ENCODE measurements around the gene ENTREP3. TPM values are rescaled to one million over a fixed set of nuclear protein-coding genes. Genes with fewer than 3 reads are reported as not detected.

Gene ENTREP3
- total and polyA plus RNA-seq, 5 donors, result 9.4 to 22.3 (median 14.6) TPM

Other genes with a start within 250 kb of the ENTREP3 start
- under 1 TPM in 3 of 4 donors, not detected in 1; 0.25 to 0.33 (median 0.32) TPM for gene DCST2, start 221.7 kb downstream of the ENTREP3 start, total RNA-seq
- gene DCST2, start 221.7 kb downstream of the ENTREP3 start, polyA plus RNA-seq, result 0.23 TPM
- not detected for gene DCST1, start 221.7 kb downstream of the ENTREP3 start, total RNA-seq
- gene DCST1, start 221.7 kb downstream of the ENTREP3 start, polyA plus RNA-seq, result not detected
- 100 to 1,000 TPM in 1 of 4 donors, 10 to 100 TPM in 3; 51.2 to 106 (median 63.6) TPM for gene ADAM15, start 204.2 kb downstream of the ENTREP3 start, total RNA-seq
- 68.4 TPM for gene ADAM15, start 204.2 kb downstream of the ENTREP3 start, polyA plus RNA-seq
- 1 to 10 TPM; 3.3 to 4.2 (median 3.7) TPM for gene EFNA4, start 191.7 kb downstream of the ENTREP3 start, total RNA-seq
- gene EFNA4, start 191.7 kb downstream of the ENTREP3 start, polyA plus RNA-seq, result 3.0 TPM
- 1 to 10 TPM in 3 of 4 donors, under 1 TPM in 1; 0.78 to 1.9 (median 1.2) TPM for gene EFNA3, start 176.6 kb downstream of the ENTREP3 start, total RNA-seq
- 1.1 TPM for gene EFNA3, start 176.6 kb downstream of the ENTREP3 start, polyA plus RNA-seq
- gene EFNA1, start 127.6 kb downstream of the ENTREP3 start, total RNA-seq, result 10 to 100 TPM; 25.4 to 41.4 (median 36.4) TPM
- 28.8 TPM for gene EFNA1, start 127.6 kb downstream of the ENTREP3 start, polyA plus RNA-seq
- gene SLC50A1, start 119.6 kb downstream of the ENTREP3 start, total RNA-seq, result 10 to 100 TPM in 2 of 4 donors, 1 to 10 TPM in 2; 8.1 to 10.1 (median 9.3) TPM
- gene SLC50A1, start 119.6 kb downstream of the ENTREP3 start, polyA plus RNA-seq, result 13.6 TPM
- gene DPM3, start 115.0 kb downstream of the ENTREP3 start, total RNA-seq, result 10 to 100 TPM; 71.2 to 81.6 (median 74.6) TPM
- gene DPM3, start 115.0 kb downstream of the ENTREP3 start, polyA plus RNA-seq, result 186 TPM
- gene KRTCAP2, start 82.2 kb downstream of the ENTREP3 start, total RNA-seq, result 100 to 1,000 TPM; 122 to 150 (median 130) TPM
- 217 TPM for gene KRTCAP2, start 82.2 kb downstream of the ENTREP3 start, polyA plus RNA-seq
- gene TRIM46, start 81.6 kb downstream of the ENTREP3 start, total RNA-seq, result under 1 TPM; 0.17 to 0.37 (median 0.26) TPM
- 0.18 TPM for gene TRIM46, start 81.6 kb downstream of the ENTREP3 start, polyA plus RNA-seq
- 10 to 100 TPM; 16.5 to 33.4 (median 20.1) TPM for gene THBS3, start 47.6 kb downstream of the ENTREP3 start, total RNA-seq
- gene THBS3, start 47.6 kb downstream of the ENTREP3 start, polyA plus RNA-seq, result 19.6 TPM
- 10 to 100 TPM; 20.1 to 24.3 (median 21.1) TPM for gene MTX1, start 46.8 kb downstream of the ENTREP3 start, total RNA-seq
- gene MTX1, start 46.8 kb downstream of the ENTREP3 start, polyA plus RNA-seq, result 31.9 TPM
- 10 to 100 TPM; 50.3 to 65.2 (median 54.9) TPM for gene SCAMP3, start 6.9 kb upstream of the ENTREP3 start, total RNA-seq
- gene SCAMP3, start 6.9 kb upstream of the ENTREP3 start, polyA plus RNA-seq, result 59.3 TPM
- gene CLK2, start 18.0 kb upstream of the ENTREP3 start, total RNA-seq, result 10 to 100 TPM; 19.4 to 26.2 (median 22.5) TPM
- 21.8 TPM for gene CLK2, start 18.0 kb upstream of the ENTREP3 start, polyA plus RNA-seq
- 1 to 10 TPM in 2 of 4 donors, under 1 TPM in 2; 0.92 to 1.4 (median 1.1) TPM for gene HCN3, start 22.0 kb upstream of the ENTREP3 start, total RNA-seq
- gene HCN3, start 22.0 kb upstream of the ENTREP3 start, polyA plus RNA-seq, result 0.77 TPM
- not detected for gene PKLR, start 46.0 kb upstream of the ENTREP3 start, total RNA-seq
- not detected for gene PKLR, start 46.0 kb upstream of the ENTREP3 start, polyA plus RNA-seq
- gene FDPS, start 53.4 kb upstream of the ENTREP3 start, total RNA-seq, result 100 to 1,000 TPM in 2 of 4 donors, 10 to 100 TPM in 2; 78.9 to 113 (median 99.1) TPM
- 103 TPM for gene FDPS, start 53.4 kb upstream of the ENTREP3 start, polyA plus RNA-seq
- gene RUSC1, start 65.4 kb upstream of the ENTREP3 start, total RNA-seq, result 10 to 100 TPM; 20.8 to 29.7 (median 24.5) TPM
- 23.2 TPM for gene RUSC1, start 65.4 kb upstream of the ENTREP3 start, polyA plus RNA-seq